Measurements from ENCODE around the gene ABCA3.

DNA sequence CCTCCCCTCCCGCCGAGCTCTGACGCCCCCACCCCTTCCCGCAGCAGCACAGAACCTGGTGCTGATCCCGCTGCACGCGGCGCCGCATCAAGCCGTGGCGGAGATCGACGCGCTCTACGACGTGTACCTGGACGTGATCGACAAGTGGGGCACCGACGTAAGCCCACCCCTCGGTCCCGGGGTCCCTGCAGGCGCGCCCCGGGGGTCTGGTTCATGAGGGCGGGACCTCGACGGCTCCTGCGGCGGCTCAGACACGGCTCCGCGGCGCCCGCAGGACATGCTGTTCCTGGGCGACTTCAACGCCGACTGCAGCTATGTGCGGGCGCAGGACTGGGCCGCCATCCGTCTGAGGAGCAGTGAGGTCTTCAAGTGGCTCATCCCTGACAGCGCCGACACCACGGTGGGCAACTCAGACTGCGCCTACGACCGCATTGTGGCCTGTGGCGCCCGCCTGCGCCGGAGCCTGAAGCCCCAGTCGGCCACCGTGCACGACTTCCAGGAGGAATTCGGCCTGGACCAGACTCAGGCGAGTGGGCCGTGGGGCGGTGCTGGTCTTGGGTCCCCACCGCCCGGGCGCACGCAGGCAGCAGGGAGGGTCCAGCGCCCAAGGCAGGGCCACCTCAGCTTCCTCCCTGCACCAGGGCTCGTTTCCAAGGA lies 102.9 kb downstream of the ABCA3 start:
- TF ChIP-seq, protein P1, sequence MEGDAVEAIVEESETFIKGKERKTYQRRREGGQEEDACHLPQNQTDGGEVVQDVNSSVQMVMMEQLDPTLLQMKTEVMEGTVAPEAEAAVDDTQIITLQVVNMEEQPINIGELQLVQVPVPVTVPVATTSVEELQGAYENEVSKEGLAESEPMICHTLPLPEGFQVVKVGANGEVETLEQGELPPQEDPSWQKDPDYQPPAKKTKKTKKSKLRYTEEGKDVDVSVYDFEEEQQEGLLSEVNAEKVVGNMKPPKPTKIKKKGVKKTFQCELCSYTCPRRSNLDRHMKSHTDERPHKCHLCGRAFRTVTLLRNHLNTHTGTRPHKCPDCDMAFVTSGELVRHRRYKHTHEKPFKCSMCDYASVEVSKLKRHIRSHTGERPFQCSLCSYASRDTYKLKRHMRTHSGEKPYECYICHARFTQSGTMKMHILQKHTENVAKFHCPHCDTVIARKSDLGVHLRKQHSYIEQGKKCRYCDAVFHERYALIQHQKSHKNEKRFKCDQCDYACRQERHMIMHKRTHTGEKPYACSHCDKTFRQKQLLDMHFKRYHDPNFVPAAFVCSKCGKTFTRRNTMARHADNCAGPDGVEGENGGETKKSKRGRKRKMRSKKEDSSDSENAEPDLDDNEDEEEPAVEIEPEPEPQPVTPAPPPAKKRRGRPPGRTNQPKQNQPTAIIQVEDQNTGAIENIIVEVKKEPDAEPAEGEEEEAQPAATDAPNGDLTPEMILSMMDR (conservative IDR thresholded peaks at IDR 0.05 in 1 of 2, IDR thresholded peaks at IDR 0.05 in 1 of 2; ENCODE audit: low read depth in 1 of 2, low read length in 2 of 2): no peak
- TF ChIP-seq EZH2 (IDR thresholded peaks at IDR 0.05; ENCODE audit: low read length, missing control alignments): no peak

All from fibroblast of lung (primary cell).